Body of pancreas (tissue), 4 donors: ENCODE data around the gene LMOD1.

Experiments
- POLR2A ChIP-seq, 3 donors: fragments of 450-650 bp; IDR thresholded peaks; one replicate each; pipeline ENCODE4 v1.6.1; 2016; ENCODE audit warnings: antibody characterized with exemption in 3 of 3, mild to moderate bottlenecking in 2 of 3
- TF ChIP-seq, protein P1 (sequence below), 7 experiments: fragments of 450-650 bp in 4 of 7; fragments of 200-600 bp in 3 of 7; sonication (generic) in 3 of 7; IDR thresholded peaks; one replicate each; pipeline ENCODE4 v1.5.1; 2016 to 2019; ENCODE audit warnings: antibody characterized with exemption in 7 of 7

- TF ChIP-seq, protein P1, sequence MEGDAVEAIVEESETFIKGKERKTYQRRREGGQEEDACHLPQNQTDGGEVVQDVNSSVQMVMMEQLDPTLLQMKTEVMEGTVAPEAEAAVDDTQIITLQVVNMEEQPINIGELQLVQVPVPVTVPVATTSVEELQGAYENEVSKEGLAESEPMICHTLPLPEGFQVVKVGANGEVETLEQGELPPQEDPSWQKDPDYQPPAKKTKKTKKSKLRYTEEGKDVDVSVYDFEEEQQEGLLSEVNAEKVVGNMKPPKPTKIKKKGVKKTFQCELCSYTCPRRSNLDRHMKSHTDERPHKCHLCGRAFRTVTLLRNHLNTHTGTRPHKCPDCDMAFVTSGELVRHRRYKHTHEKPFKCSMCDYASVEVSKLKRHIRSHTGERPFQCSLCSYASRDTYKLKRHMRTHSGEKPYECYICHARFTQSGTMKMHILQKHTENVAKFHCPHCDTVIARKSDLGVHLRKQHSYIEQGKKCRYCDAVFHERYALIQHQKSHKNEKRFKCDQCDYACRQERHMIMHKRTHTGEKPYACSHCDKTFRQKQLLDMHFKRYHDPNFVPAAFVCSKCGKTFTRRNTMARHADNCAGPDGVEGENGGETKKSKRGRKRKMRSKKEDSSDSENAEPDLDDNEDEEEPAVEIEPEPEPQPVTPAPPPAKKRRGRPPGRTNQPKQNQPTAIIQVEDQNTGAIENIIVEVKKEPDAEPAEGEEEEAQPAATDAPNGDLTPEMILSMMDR (IDR thresholded peaks at IDR 0.05) = peak in 2 of 7 experiments; percentile 0 to 31
- no peak for TF ChIP-seq POLR2A (IDR thresholded peaks at IDR 0.05)
Observed at GRCh38 chr1:201983380-201983805, 37.0 kb upstream of the LMOD1 start.
